OCI-LY1 (cell line): ENCODE results near the gene ADAMTSL2.
A peak's percentile ranks its signal among the peaks of the same experiment; 100 is the strongest.

Experiments used
- H2AFZ ChIP-seq: fragments of 200-600 bp; sonication (generic), shearing (Covaris generic); 2 replicates; pipeline ENCODE4 v1.6.0; 2014; ENCODE audit warnings: antibody characterized with exemption, mild to moderate bottlenecking, low read length
- H3F3A ChIP-seq: fragments of 200-600 bp; sonication (generic), shearing (Covaris generic); 2 replicates; pipeline ENCODE4 v1.6.0; 2014; ENCODE audit warnings: mild to moderate bottlenecking, antibody characterized with exemption, low read length, moderate library complexity; ENCODE audit not compliant: insufficient read depth
- H3K27ac ChIP-seq: fragments of 200-600 bp; sonication (generic); 2 replicates; pipeline ENCODE4 v1.5.1; 2014; ENCODE audit warnings: low read length, mixed run types, mild to moderate bottlenecking, low read depth; ENCODE audit not compliant: poor library complexity, severe bottlenecking
- H3K27me3 ChIP-seq: fragments of 200-600 bp; sonication (generic); 2 replicates; pipeline ENCODE4 v1.6.0; 2014; ENCODE audit warnings: antibody characterized with exemption, mild to moderate bottlenecking, low read length, moderate library complexity; ENCODE audit not compliant: insufficient read depth
- H3K36me3 ChIP-seq: fragments of 200-600 bp; sonication (generic); 2 replicates; pipeline ENCODE4 v1.6.1; 2014; ENCODE audit warnings: mild to moderate bottlenecking, antibody characterized with exemption, low read length, moderate library complexity, mixed read lengths; ENCODE audit not compliant: insufficient read depth
- H3K4me1 ChIP-seq: fragments of 200-600 bp; sonication (generic); 2 replicates; pipeline ENCODE4 v1.5.1; 2014; ENCODE audit warnings: mild to moderate bottlenecking, low read length, moderate library complexity; ENCODE audit not compliant: insufficient read depth, severe bottlenecking
- H3K4me2 ChIP-seq: fragments of 200-600 bp; sonication (generic), shearing (Covaris generic); 2 replicates; pipeline ENCODE4 v1.6.1; 2014; ENCODE audit warnings: low read length
- H3K4me3 ChIP-seq: fragments of 200-600 bp; sonication (generic); 2 replicates; pipeline ENCODE4 v1.5.1; 2014; ENCODE audit warnings: low read length, low read depth, mild to moderate bottlenecking, mixed read lengths; ENCODE audit not compliant: poor library complexity, severe bottlenecking
- H3K79me2 ChIP-seq: fragments of 200-600 bp; shearing (Covaris generic); 2 replicates; pipeline ENCODE4 v1.6.1; 2016; ENCODE audit warnings: mixed run types, low read length, mixed read lengths; ENCODE audit not compliant: insufficient read depth
- H3K9ac ChIP-seq: fragments of 200-600 bp; sonication (generic), shearing (Covaris generic); 2 replicates; pipeline ENCODE4 v1.6.1; 2014; ENCODE audit warnings: mild to moderate bottlenecking, low read length, mixed read lengths
- H3K9me2 ChIP-seq: fragments of 200-600 bp; sonication (generic), shearing (Covaris generic); 2 replicates; pipeline ENCODE4 v1.6.1; 2014; ENCODE audit warnings: low read depth, mild to moderate bottlenecking, low read length, mixed read lengths
- H3K9me3 ChIP-seq: fragments of 200-600 bp; shearing (Covaris generic); 2 replicates; pipeline ENCODE4 v1.6.1; 2014; ENCODE audit warnings: low read length, mixed read lengths
- H4K20me1 ChIP-seq: fragments of 200-600 bp; sonication (generic), shearing (Covaris generic); 2 replicates; pipeline ENCODE4 v1.6.0; 2016; ENCODE audit warnings: mild to moderate bottlenecking, low read length; ENCODE audit not compliant: insufficient read depth
- EZH2 ChIP-seq: fragments of 200-600 bp; sonication (generic), shearing (Covaris generic); IDR thresholded peaks from 2 replicates; pipeline ENCODE4 v1.8.0; 2017; ENCODE audit warnings: borderline replicate concordance, mixed run types, mild to moderate bottlenecking, antibody characterized with exemption, low read length, moderate library complexity, mixed read lengths
- TF ChIP-seq, protein P1 (sequence below): fragments of 200-600 bp; sonication (generic), shearing (Covaris generic); IDR thresholded peaks from 2 replicates; pipeline ENCODE4 v1.5.1; 2017; ENCODE audit warnings: mild to moderate bottlenecking, antibody characterized with exemption, low read length, moderate library complexity, mixed read lengths

Gene ADAMTSL2

GRCh38 chr9:133592731-133593409 lies 58.4 kb downstream of the ADAMTSL2 start:
- TF ChIP-seq, protein P1, sequence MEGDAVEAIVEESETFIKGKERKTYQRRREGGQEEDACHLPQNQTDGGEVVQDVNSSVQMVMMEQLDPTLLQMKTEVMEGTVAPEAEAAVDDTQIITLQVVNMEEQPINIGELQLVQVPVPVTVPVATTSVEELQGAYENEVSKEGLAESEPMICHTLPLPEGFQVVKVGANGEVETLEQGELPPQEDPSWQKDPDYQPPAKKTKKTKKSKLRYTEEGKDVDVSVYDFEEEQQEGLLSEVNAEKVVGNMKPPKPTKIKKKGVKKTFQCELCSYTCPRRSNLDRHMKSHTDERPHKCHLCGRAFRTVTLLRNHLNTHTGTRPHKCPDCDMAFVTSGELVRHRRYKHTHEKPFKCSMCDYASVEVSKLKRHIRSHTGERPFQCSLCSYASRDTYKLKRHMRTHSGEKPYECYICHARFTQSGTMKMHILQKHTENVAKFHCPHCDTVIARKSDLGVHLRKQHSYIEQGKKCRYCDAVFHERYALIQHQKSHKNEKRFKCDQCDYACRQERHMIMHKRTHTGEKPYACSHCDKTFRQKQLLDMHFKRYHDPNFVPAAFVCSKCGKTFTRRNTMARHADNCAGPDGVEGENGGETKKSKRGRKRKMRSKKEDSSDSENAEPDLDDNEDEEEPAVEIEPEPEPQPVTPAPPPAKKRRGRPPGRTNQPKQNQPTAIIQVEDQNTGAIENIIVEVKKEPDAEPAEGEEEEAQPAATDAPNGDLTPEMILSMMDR = peak; percentile 42; the same call in 1 of the 2 replicates
- no peak for TF ChIP-seq EZH2
- H3K4me3 ChIP-seq = no peak overlapping the region
- no peaks in the 10 kb centered on the region; the same call in 1 of the 2 replicates for H3K27me3 ChIP-seq

DNA sequence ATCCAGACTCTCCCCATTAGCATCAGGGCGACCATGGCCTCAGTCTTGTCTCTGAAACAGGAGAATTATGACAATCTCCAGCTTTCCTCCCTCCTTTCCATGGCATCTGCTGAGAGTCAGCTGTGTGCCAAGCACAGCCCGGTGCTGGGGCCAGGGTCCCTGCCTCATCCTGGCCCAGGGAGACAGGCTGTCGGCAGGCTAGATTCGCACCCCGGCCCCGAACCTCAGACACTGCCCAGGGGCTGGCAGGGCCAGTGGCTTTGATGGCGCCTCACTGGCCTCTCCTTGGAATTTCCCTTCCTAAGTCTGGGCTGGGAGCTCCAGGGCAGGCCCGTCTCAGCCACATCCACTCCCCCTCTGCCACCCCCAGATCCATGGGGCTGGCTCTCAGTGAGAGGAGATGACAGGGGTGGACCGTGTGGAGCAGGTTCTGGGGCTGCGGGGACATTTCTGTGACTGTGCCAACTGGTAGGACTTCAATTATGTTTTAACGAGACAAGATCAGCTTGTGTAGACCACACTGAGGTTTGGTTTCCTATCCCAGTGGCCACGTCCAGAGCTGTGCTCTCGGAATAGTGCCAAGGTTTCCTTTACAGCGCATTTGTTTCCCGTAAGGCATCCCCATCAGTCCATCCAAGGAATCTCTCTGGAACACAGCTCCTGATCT lies 59.2 kb downstream of the ADAMTSL2 start:
- H3K9ac ChIP-seq = no peak overlapping the region
- no peak overlapping the region for H2AFZ ChIP-seq
- H3K4me3 ChIP-seq = no peak overlapping the region
- no peaks in the 10 kb centered on the region for H3K4me1 ChIP-seq
- H3K4me2 ChIP-seq = no peak overlapping the region
- peaks cover 11% of the 10 kb centered on the region for H3K9me3 ChIP-seq
- H4K20me1 ChIP-seq = no peaks in the 10 kb centered on the region
- no peaks in the 10 kb centered on the region for H3F3A ChIP-seq
- TF ChIP-seq, protein P1 = no peak
- H3K9me2 ChIP-seq = no peaks in the 10 kb centered on the region
- H3K27ac ChIP-seq = no peak overlapping the region
- no peaks in the 10 kb centered on the region for H3K36me3 ChIP-seq
- H3K79me2 ChIP-seq = no peaks in the 10 kb centered on the region
- H3K27me3 ChIP-seq = no peaks in the 10 kb centered on the region; the same call in 1 of the 2 replicates

More at GRCh38 chr9:133592731-133593409, 58.4 kb downstream of the ADAMTSL2 start:
- Histone ChIP-seq H3K9me3 (peaks cover 9% of the 10 kb centered on the region), H3K9me2 (no peaks in the 10 kb centered on the region), H4K20me1 (no peaks in the 10 kb centered on the region), H3K4me2 (no peak overlapping the region), H3K4me1 (no peaks in the 10 kb centered on the region), H3K9ac (no peak overlapping the region), H2AFZ (no peak overlapping the region), H3K36me3 (no peaks in the 10 kb centered on the region), H3K79me2 (no peaks in the 10 kb centered on the region), H3K27ac (no peak overlapping the region), H3F3A (no peaks in the 10 kb centered on the region)

DNA sequence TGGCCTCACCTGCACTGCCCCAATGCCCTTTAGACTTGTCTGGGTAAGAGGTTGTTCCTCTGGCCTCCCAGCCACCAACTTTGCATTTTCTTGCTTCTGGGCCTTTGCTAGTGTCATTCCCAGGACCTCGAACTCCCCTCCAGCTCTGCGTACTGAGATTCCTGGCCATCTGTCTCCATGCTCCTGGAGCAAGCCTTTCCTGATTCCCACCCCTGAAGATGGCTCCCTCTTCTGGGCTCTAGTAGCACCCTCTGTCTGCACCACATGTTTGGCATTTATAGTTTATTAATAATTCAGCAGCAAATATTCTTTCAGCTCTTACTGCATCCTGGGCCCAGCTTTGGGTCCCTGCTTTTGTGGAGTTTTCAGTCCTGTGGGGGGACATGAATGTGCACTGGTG lies 59.8 kb downstream of the ADAMTSL2 start:
- Histone ChIP-seq H3K9me3 (peaks cover 11% of the 10 kb centered on the region), H2AFZ (no peak overlapping the region), H3K4me1 (no peaks in the 10 kb centered on the region), H3K4me3 (no peak overlapping the region), H3K4me2 (no peak overlapping the region), H3K9ac (no peak overlapping the region), H3K36me3 (no peaks in the 10 kb centered on the region), H3K79me2 (no peaks in the 10 kb centered on the region), H3K27me3 (no peaks in the 10 kb centered on the region; the same call in 1 of the 2 replicates), H3K27ac (no peak overlapping the region), H4K20me1 (no peaks in the 10 kb centered on the region), H3K9me2 (no peaks in the 10 kb centered on the region), H3F3A (no peaks in the 10 kb centered on the region)
- TF ChIP-seq, protein P1 = no peak
- no peak for TF ChIP-seq EZH2
